NCI-H748 (cell line): ENCODE results near the gene KRTAP10-11.
"Not testable (repeated sequence)": the region's sequence is repeated elsewhere in the genome, so short reads cannot be mapped to it uniquely, and the experiment has no call there.

Source experiments
- DNase-seq: peaks from one replicate; lab custom pipeline; 2025; ENCODE audit not compliant: unreplicated experiment; lab: John Stamatoyannopoulos, UW

KRTAP10-11 gene

GRCh38 chr21:44646366-44647221, at the start of gene KRTAP10-11:
Gene KRTAP10-11, plus strand, starts transcription at chr21:44646414. Its CDS starts 45 bp downstream, at chr21:44646459.
- DNase-seq: peak; percentile 12

GRCh38 chr21:44598061-44598460, 48.2 kb upstream of the KRTAP10-11 start:
- DNase-seq: no peak

GRCh38 chr21:44599264-44600029, 46.8 kb upstream of the KRTAP10-11 start:
- DNase-seq: no peak

- not testable (repeated sequence) for DNase-seq
These were observed 45.9 kb upstream of the KRTAP10-11 start, which contains the start of gene KRTAP10-7 for GRCh38 chr21:44600118-44600978. Gene KRTAP10-7, plus strand, starts transcription at chr21:44600597. Its CDS starts 25 bp downstream, at chr21:44600622.

- DNase-seq: not testable (repeated sequence)
These were observed 45.1 kb upstream of the KRTAP10-11 start for GRCh38 chr21:44601091-44601490.

- DNase-seq: no peak
These were observed 44.4 kb upstream of the KRTAP10-11 start for GRCh38 chr21:44601596-44602462.

GRCh38 chr21:44602463-44602850, 43.8 kb upstream of the KRTAP10-11 start:
- no peak for DNase-seq

- DNase-seq: no peak
These were observed 42.9 kb upstream of the KRTAP10-11 start for GRCh38 chr21:44603109-44603875.

- no peak for DNase-seq
These were observed 42.3 kb upstream of the KRTAP10-11 start for GRCh38 chr21:44603911-44604310.

GRCh38 chr21:44606495-44606894, 39.7 kb upstream of the KRTAP10-11 start:
- DNase-seq: no peak

- DNase-seq: no peak
These were observed 37.0 kb upstream of the KRTAP10-11 start for GRCh38 chr21:44609193-44609592.

- DNase-seq: not testable (repeated sequence)
These were observed 35.9 kb upstream of the KRTAP10-11 start for GRCh38 chr21:44610157-44610843.

- no peak for DNase-seq
These were observed 34.7 kb upstream of the KRTAP10-11 start for GRCh38 chr21:44611551-44611950.

GRCh38 chr21:44612029-44612486, 34.2 kb upstream of the KRTAP10-11 start, which contains the start of gene KRTAP10-8:
Gene KRTAP10-8, plus strand, starts transcription at chr21:44612079. Its CDS starts 22 bp downstream, at chr21:44612101.
- no peak for DNase-seq

- DNase-seq: no peak
These were observed 33.5 kb upstream of the KRTAP10-11 start for GRCh38 chr21:44612669-44613229.

- DNase-seq: no peak
These were observed 32.6 kb upstream of the KRTAP10-11 start for GRCh38 chr21:44613386-44614155.

- no peak for DNase-seq
These were observed 32.0 kb upstream of the KRTAP10-11 start for GRCh38 chr21:44614161-44614631.
